Astrocyte (in vitro differentiated cells and primary cell): ENCODE data around the gene MSRB3.

Experiments used
- CTCF ChIP-seq: IDR thresholded peaks from 2 replicates; pipeline ENCODE4 v1.5.1; 2011; ENCODE audit warnings: low read depth, mild to moderate bottlenecking, inconsistent platforms, low read length, moderate library complexity; ENCODE audit not compliant: insufficient read depth
- EZH2 ChIP-seq: IDR thresholded peaks from 2 replicates; pipeline ENCODE4 v1.6.1; 2012; ENCODE audit warnings: mild to moderate bottlenecking, low read length, inconsistent platforms; ENCODE audit not compliant: insufficient read depth

DNA sequence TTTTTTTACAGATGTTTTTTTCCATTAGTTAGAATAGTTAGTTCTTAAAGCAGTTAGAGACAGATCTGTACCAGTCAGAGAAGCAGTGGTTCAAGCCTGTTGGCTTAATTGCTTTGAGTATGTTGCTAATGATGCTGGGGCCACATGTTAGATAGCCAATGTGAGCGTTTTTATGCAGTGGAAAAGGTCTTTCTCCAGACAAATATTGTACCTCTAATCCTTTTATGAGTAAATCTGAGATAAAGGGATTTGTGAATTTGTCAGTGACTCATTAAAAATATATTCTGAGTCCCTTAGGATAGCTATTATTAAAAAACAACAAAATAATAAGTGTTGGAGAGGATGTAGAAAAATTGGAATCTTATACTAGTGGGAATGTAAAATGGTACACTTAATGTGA, 154.2 kb downstream of the MSRB3 start:
- TF ChIP-seq CTCF (no peak), EZH2 (no peak)
